Measurements from ENCODE around the gene AIMP1. TPM values are rescaled to one million over a fixed set of nuclear protein-coding genes. Genes with fewer than 3 reads are reported as not detected.

Gene AIMP1
- polyA plus RNA-seq, 3 donors: 15.2 to 65.6 (median 56.1) TPM

GRCh38 chr4:106305435-106306055 is 10.8 kb upstream of the AIMP1 start:
- no peak overlapping the region for H3K4me3 ChIP-seq (replicated peaks in 1 of 3; ENCODE audit: low read depth in 2 of 3, low read length in 3 of 3)
- 100% methylated on average over 3 of the region's 4 CpGs for WGBS (ENCODE audit: insufficient coverage)
- intact Hi-C loops (cut with micrococcal nuclease): no loop called here
- Mint-ChIP-seq H3K27me3 (ENCODE audit: low read depth in 3 of 3) (no peaks in the 10 kb centered on the region), H3K36me3 (peaks cover 41 to 50% of the 10 kb centered on the region in 2 donors), H3K4me3 (no peak overlapping the region), H3K27ac (peak overlapping the region in 1 of 7 donors; percentile 34), H3K9me3 (peaks cover 0 to 3% (median 0%) of the 10 kb centered on the region in 7 donors), H3K4me1 (no peaks in the 10 kb centered on the region)
- no peaks in the 10 kb centered on the region for H4K20me1 ChIP-seq (ENCODE audit: insufficient read depth, low read length)
- no peak overlapping the region for H2AFZ ChIP-seq (ENCODE audit: insufficient read depth, low read depth, low read length, poor library complexity, severe bottlenecking)
- peaks cover 18 to 59% of the 10 kb centered on the region in 2 donors for H3K36me3 ChIP-seq (replicated peaks in 1 of 2; ENCODE audit: control insufficient read depth in 1 of 2, insufficient read depth in 2 of 2, low read length in 2 of 2)
- no peak overlapping the region for H3K4me2 ChIP-seq (replicated peaks; ENCODE audit: extremely low read depth, low read length, poor library complexity, severe bottlenecking)
- no peaks in the 10 kb centered on the region for H3K9me3 ChIP-seq (replicated peaks in 1 of 2; ENCODE audit: control insufficient read depth in 1 of 2, insufficient read depth in 1 of 2, low read length in 2 of 2)
- no peak overlapping the region for H3K27ac ChIP-seq (ENCODE audit: low read depth in 1 of 2, low read length in 2 of 2)
- no peak for DNase-seq
- H3K79me2 ChIP-seq (ENCODE audit: insufficient read depth, low read length): peaks cover 2% of the 10 kb centered on the region
- H3K27me3 ChIP-seq (ENCODE audit: control insufficient read depth in 2 of 2, insufficient read depth in 2 of 2, low read length in 2 of 2): no peaks in the 10 kb centered on the region
- H3K9ac ChIP-seq (ENCODE audit: insufficient read depth, low read length, poor library complexity, severe bottlenecking): no peak overlapping the region
- TF ChIP-seq, protein P1, sequence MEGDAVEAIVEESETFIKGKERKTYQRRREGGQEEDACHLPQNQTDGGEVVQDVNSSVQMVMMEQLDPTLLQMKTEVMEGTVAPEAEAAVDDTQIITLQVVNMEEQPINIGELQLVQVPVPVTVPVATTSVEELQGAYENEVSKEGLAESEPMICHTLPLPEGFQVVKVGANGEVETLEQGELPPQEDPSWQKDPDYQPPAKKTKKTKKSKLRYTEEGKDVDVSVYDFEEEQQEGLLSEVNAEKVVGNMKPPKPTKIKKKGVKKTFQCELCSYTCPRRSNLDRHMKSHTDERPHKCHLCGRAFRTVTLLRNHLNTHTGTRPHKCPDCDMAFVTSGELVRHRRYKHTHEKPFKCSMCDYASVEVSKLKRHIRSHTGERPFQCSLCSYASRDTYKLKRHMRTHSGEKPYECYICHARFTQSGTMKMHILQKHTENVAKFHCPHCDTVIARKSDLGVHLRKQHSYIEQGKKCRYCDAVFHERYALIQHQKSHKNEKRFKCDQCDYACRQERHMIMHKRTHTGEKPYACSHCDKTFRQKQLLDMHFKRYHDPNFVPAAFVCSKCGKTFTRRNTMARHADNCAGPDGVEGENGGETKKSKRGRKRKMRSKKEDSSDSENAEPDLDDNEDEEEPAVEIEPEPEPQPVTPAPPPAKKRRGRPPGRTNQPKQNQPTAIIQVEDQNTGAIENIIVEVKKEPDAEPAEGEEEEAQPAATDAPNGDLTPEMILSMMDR (IDR thresholded peaks at IDR 0.05): no peak
- H3K4me1 ChIP-seq (ENCODE audit: control insufficient read depth in 1 of 2, insufficient read depth in 2 of 2, low read length in 2 of 2): no peaks in the 10 kb centered on the region

DNA sequence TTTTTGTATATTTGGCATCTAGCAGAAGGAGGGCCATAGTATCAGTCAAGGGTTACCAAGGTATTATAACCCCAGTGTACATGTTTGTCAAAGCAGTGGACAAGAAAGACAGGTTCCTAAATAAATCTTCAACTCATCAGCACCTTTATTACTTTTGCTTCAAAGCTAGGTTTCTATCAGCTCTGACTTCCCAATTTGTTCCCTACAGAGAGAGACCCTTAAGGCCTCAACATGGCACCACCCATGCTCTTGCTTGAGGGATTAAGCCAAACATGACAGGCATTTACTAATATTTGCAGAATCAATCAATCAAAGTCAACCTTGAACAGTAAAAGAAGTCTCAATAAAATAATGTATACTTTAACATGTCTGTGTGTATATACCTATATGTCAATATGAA is 9.8 kb upstream of the AIMP1 start:
- Mint-ChIP-seq H3K27ac (no peak overlapping the region), H3K4me1 (no peaks in the 10 kb centered on the region), H3K4me3 (no peak overlapping the region), H3K36me3 (peaks cover 39 to 42% of the 10 kb centered on the region in 2 donors), H3K27me3 (ENCODE audit: low read depth in 3 of 3) (peaks cover 0 to 2% (median 0%) of the 10 kb centered on the region in 3 donors), H3K9me3 (peaks cover 0 to 2% (median 0%) of the 10 kb centered on the region in 7 donors)
- intact Hi-C loops (cut with micrococcal nuclease): no loop called here
- Histone ChIP-seq H3K27me3 (ENCODE audit: control insufficient read depth in 2 of 2, insufficient read depth in 2 of 2, low read length in 2 of 2) (no peaks in the 10 kb centered on the region), H3K36me3 (replicated peaks in 1 of 2; ENCODE audit: control insufficient read depth in 1 of 2, insufficient read depth in 2 of 2, low read length in 2 of 2) (peaks cover 17 to 54% of the 10 kb centered on the region in 2 donors), H3K4me1 (ENCODE audit: control insufficient read depth in 1 of 2, insufficient read depth in 2 of 2, low read length in 2 of 2) (no peaks in the 10 kb centered on the region), H4K20me1 (ENCODE audit: insufficient read depth, low read length) (no peaks in the 10 kb centered on the region), H3K9me3 (replicated peaks in 1 of 2; ENCODE audit: control insufficient read depth in 1 of 2, insufficient read depth in 1 of 2, low read length in 2 of 2) (no peaks in the 10 kb centered on the region), H3K79me2 (ENCODE audit: insufficient read depth, low read length) (peaks cover 9% of the 10 kb centered on the region), H3K27ac (ENCODE audit: low read depth in 1 of 2, low read length in 2 of 2) (no peak overlapping the region), H3K4me2 (replicated peaks; ENCODE audit: extremely low read depth, low read length, poor library complexity, severe bottlenecking) (no peak overlapping the region), H2AFZ (ENCODE audit: insufficient read depth, low read depth, low read length, poor library complexity, severe bottlenecking) (no peak overlapping the region), H3K9ac (ENCODE audit: insufficient read depth, low read length, poor library complexity, severe bottlenecking) (no peak overlapping the region), H3K4me3 (replicated peaks in 1 of 3; ENCODE audit: low read depth in 2 of 3, low read length in 3 of 3) (no peak overlapping the region)
- TF ChIP-seq, protein P1 (IDR thresholded peaks at IDR 0.05): no peak
- DNase-seq: no peak

Data from CD14-positive monocyte (primary cell).